HEK293 (cell line): Measurements from ENCODE around the gene NRROS.

Experiments used
- CTCF ChIA-PET: fragments of 350-600 bp; formaldehyde crosslinking; extraction: SDS; loops from one replicate; lab custom pipeline; 2021; ENCODE audit warnings: antibody characterized with exemption; lab: Yijun Ruan, JAX
- POLR2A ChIA-PET: fragments of 300-600 bp; formaldehyde crosslinking; extraction: SDS; loops from one replicate; lab custom pipeline; 2020; ENCODE audit warnings: antibody characterized with exemption, inconsistent platforms; lab: Yijun Ruan, JAX
- H3K27ac ChIP-seq: fragments of 200-500 bp; sonication (Bioruptor generic); 2 replicates; pipeline ENCODE4 v1.5.1; 2014; ENCODE audit warnings: low read depth, low read length, control low read depth, inconsistent platforms; ENCODE audit errors: extremely low read depth
- H3K36me3 ChIP-seq, 2 experiments: fragments of 200-500 bp in 1 of 2; sonication (Bioruptor generic) in 1 of 2; 1 replicate in 1 of 2; 2 replicates in 1 of 2; pipeline ENCODE4 v1.5.1; 2014 to 2017; ENCODE audit warnings: inconsistent platforms in 2 of 2, low read length in 2 of 2; ENCODE audit not compliant: control insufficient read depth in 2 of 2, insufficient read depth in 1 of 2
- H3K4me1 ChIP-seq: fragments of 200-500 bp; sonication (Bioruptor generic); 2 replicates; pipeline ENCODE4 v1.5.1; 2014; ENCODE audit warnings: mild to moderate bottlenecking, low read length, inconsistent platforms; ENCODE audit not compliant: control insufficient read depth, insufficient read depth
- H3K4me3 ChIP-seq: 2 replicates; pipeline ENCODE4 v1.5.1; 2011; ENCODE audit warnings: low read depth, mild to moderate bottlenecking, control low read depth, low read length, moderate library complexity
- H3K9me3 ChIP-seq: fragments of 200-500 bp; sonication (Bioruptor generic); 2 replicates; pipeline ENCODE4 v1.5.1; 2014; ENCODE audit warnings: low read depth, low read length, inconsistent platforms; ENCODE audit not compliant: control insufficient read depth, insufficient read depth
- FEZF1 ChIP-seq: fragments of 450-650 bp; formaldehyde crosslinking; IDR thresholded peaks from 2 replicates; pipeline ENCODE4 v1.5.1; 2016; ENCODE audit warnings: missing biosample characterization, missing genetic modification characterization
- HOXA7 ChIP-seq: sonication (generic); formaldehyde crosslinking; IDR thresholded peaks from 2 replicates; pipeline ENCODE4 v1.8.1; 2022; ENCODE audit warnings: missing genetic modification reagents, borderline replicate concordance
- MEIS1 ChIP-seq: sonication (generic); formaldehyde crosslinking; IDR thresholded peaks from 2 replicates; pipeline ENCODE4 v1.8.1; 2022; ENCODE audit warnings: missing genetic modification reagents, mild to moderate bottlenecking, borderline replicate concordance
- PRDM1 ChIP-seq: fragments of 450-650 bp; formaldehyde crosslinking; IDR thresholded peaks from 2 replicates; pipeline ENCODE4; 2016; ENCODE audit warnings: missing biosample characterization, missing genetic modification characterization
- WT1 ChIP-seq: fragments of 450-650 bp; formaldehyde crosslinking; IDR thresholded peaks from 2 replicates; pipeline ENCODE4 v1.5.1; 2016; ENCODE audit warnings: missing biosample characterization, missing genetic modification characterization
- YY2 ChIP-seq: fragments of 450-650 bp; formaldehyde crosslinking; IDR thresholded peaks from 2 replicates; pipeline ENCODE4 v1.5.1; 2016; ENCODE audit warnings: missing biosample characterization, missing genetic modification characterization
- ZBTB21 ChIP-seq: fragments of 450-650 bp; formaldehyde crosslinking; IDR thresholded peaks from 2 replicates; pipeline ENCODE4 v1.5.1; 2017; ENCODE audit warnings: missing biosample characterization, missing genetic modification characterization
- ZFP41 ChIP-seq: fragments of 450-650 bp; formaldehyde crosslinking; IDR thresholded peaks from 2 replicates; pipeline ENCODE4 v1.5.1; 2016; ENCODE audit warnings: missing biosample characterization, missing genetic modification characterization, borderline replicate concordance
- ZNF133 ChIP-seq: fragments of 450-650 bp; formaldehyde crosslinking; IDR thresholded peaks from 2 replicates; pipeline ENCODE4 v1.5.1; 2016; ENCODE audit warnings: missing biosample characterization, missing genetic modification characterization
- ZNF138 ChIP-seq: fragments of 450-650 bp; formaldehyde crosslinking; IDR thresholded peaks from 2 replicates; pipeline ENCODE4 v1.5.1; 2016; ENCODE audit warnings: missing biosample characterization, missing genetic modification characterization, borderline replicate concordance
- ZNF175 ChIP-seq: fragments of 450-650 bp; formaldehyde crosslinking; IDR thresholded peaks from 2 replicates; pipeline ENCODE4 v1.5.1; 2016; ENCODE audit warnings: missing biosample characterization, missing genetic modification characterization
- ZNF223 ChIP-seq: fragments of 450-650 bp; formaldehyde crosslinking; IDR thresholded peaks from 2 replicates; pipeline ENCODE4 v1.5.1; 2016; ENCODE audit warnings: missing biosample characterization, missing genetic modification characterization
- ZNF266 ChIP-seq: fragments of 450-650 bp; formaldehyde crosslinking; IDR thresholded peaks from 2 replicates; pipeline ENCODE4 v1.5.1; 2016; ENCODE audit warnings: missing biosample characterization, missing genetic modification characterization, low read depth
- ZNF366 ChIP-seq: fragments of 450-650 bp; formaldehyde crosslinking; conservative IDR thresholded peaks from 2 replicates; pipeline ENCODE4 v1.5.1; 2016; ENCODE audit warnings: missing biosample characterization, missing genetic modification characterization
- ZNF37A ChIP-seq: fragments of 450-650 bp; IDR thresholded peaks from 2 replicates; pipeline ENCODE4 v1.5.1; 2018; ENCODE audit warnings: missing biosample characterization, missing genetic modification characterization
- ZNF423 ChIP-seq: fragments of 450-650 bp; formaldehyde crosslinking; IDR thresholded peaks from 2 replicates; pipeline ENCODE4 v1.5.1; 2016; ENCODE audit warnings: missing biosample characterization, missing genetic modification characterization
- ZNF555 ChIP-seq: fragments of 450-650 bp; formaldehyde crosslinking; conservative IDR thresholded peaks from 2 replicates; pipeline ENCODE4 v1.5.1; 2017; ENCODE audit warnings: missing biosample characterization, mild to moderate bottlenecking, missing genetic modification characterization, inconsistent platforms
- ZNF670 ChIP-seq: fragments of 450-650 bp; formaldehyde crosslinking; IDR thresholded peaks from 2 replicates; pipeline ENCODE4 v1.5.1; 2016; ENCODE audit warnings: missing biosample characterization, missing genetic modification characterization, low read depth
- ZNF768 ChIP-seq: fragments of 450-650 bp; formaldehyde crosslinking; IDR thresholded peaks from 2 replicates; pipeline ENCODE4 v1.5.1; 2018; ENCODE audit warnings: missing biosample characterization, mild to moderate bottlenecking, missing genetic modification characterization
- ZNF776 ChIP-seq: fragments of 450-650 bp; formaldehyde crosslinking; IDR thresholded peaks from 2 replicates; pipeline ENCODE4 v1.5.0; 2017; ENCODE audit warnings: missing biosample characterization, missing genetic modification characterization, borderline replicate concordance
- ZNF791 ChIP-seq: fragments of 450-650 bp; formaldehyde crosslinking; IDR thresholded peaks from 2 replicates; pipeline ENCODE4 v1.5.1; 2016; ENCODE audit warnings: missing biosample characterization, missing genetic modification characterization
- ZNF837 ChIP-seq: fragments of 450-650 bp; formaldehyde crosslinking; IDR thresholded peaks from 2 replicates; pipeline ENCODE4 v1.5.1; 2016; ENCODE audit warnings: missing biosample characterization, missing genetic modification characterization
- TF ChIP-seq, protein P1 (sequence below): fragments of 450-650 bp; formaldehyde crosslinking; optimal IDR thresholded peaks from 2 replicates; pipeline ENCODE3; 2016; ENCODE audit warnings: missing biosample characterization, mild to moderate bottlenecking, missing genetic modification characterization
- TF ChIP-seq, protein P2 (sequence below): fragments of 450-650 bp; IDR thresholded peaks from 2 replicates; pipeline ENCODE4 v1.5.1; 2018; ENCODE audit warnings: missing biosample characterization, mild to moderate bottlenecking, missing genetic modification characterization
- TF ChIP-seq, protein P3 (sequence below): fragments of 450-650 bp; formaldehyde crosslinking; IDR thresholded peaks from 2 replicates; pipeline ENCODE4 v1.5.1; 2016; ENCODE audit warnings: missing biosample characterization, missing genetic modification characterization, borderline replicate concordance
- TF ChIP-seq, protein P4 (sequence below): fragments of 450-650 bp; formaldehyde crosslinking; IDR thresholded peaks from 2 replicates; pipeline ENCODE4 v1.5.1; 2016; ENCODE audit warnings: missing biosample characterization, missing genetic modification characterization
- TF ChIP-seq, protein P5 (sequence below): fragments of 450-650 bp; formaldehyde crosslinking; IDR thresholded peaks from 2 replicates; pipeline ENCODE4 v1.5.1; 2017; ENCODE audit warnings: missing biosample characterization, missing genetic modification characterization

The NRROS gene

DNA sequence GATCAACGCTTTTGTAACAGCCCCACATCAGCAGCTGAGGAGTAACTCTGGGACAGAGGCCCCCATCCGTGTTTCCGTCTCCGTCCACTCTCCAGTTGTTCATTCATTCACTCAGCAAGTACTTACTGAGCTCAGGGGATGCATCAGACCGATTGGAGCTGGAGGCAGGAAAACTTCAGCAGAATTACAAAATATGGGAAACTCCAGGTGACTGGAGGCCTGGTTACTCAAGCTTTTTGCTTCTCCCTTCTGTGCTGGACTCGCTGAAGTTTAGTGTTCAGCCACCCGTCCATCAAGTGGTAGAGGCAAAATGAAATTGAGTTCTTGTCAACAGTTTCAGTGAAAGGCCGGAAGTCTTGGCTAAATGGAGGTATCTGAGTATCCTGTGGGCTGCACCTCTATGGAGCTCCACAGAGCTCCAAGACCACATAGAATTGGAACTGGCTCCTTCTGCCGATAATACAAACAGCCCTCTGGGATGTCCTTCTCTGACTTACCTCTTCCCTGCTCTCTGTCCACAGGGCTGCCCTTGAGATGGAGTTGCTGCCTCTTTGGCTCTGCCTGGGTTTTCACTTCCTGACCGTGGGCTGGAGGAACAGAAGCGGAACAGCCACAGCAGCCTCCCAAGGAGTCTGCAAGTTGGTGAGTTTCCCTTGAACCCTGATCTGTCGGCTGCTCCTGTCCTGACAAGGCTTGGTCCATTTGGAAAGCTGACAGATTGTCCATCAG lies 14.7 kb downstream of the NRROS start:
- POLR2A ChIA-PET = no interaction called here
- Histone ChIP-seq H3K4me1 (no peaks in the 10 kb centered on the region), H3K4me3 (no peak overlapping the region), H3K36me3 (no peaks in the 10 kb centered on the region), H3K9me3 (no peaks in the 10 kb centered on the region), H3K27ac (no peak overlapping the region)
- CTCF ChIA-PET = interaction anchor here (0.6 to 0.7 kb wide), 3 partner anchors 31 to 1016 kb away, joined by 3 to 4 read pairs (median 3); no protein-coding TSS in a partner anchor
- TF ChIP-seq ZNF175 (tag by site-specific recombination) = no peak
- TF ChIP-seq ZFP41 (tag by site-specific recombination) = no peak
- TF ChIP-seq ZNF423 (tag by site-specific recombination) = no peak
- TF ChIP-seq PRDM1 = no peak
- TF ChIP-seq ZNF837 (tag by site-specific recombination) = no peak
- no peak for TF ChIP-seq ZNF223 (tag by site-specific recombination)
- no peak for TF ChIP-seq ZNF37A (tag by site-specific recombination)
- TF ChIP-seq WT1 (tag by site-specific recombination) = no peak
- TF ChIP-seq YY2 = no peak
- TF ChIP-seq, protein P1, sequence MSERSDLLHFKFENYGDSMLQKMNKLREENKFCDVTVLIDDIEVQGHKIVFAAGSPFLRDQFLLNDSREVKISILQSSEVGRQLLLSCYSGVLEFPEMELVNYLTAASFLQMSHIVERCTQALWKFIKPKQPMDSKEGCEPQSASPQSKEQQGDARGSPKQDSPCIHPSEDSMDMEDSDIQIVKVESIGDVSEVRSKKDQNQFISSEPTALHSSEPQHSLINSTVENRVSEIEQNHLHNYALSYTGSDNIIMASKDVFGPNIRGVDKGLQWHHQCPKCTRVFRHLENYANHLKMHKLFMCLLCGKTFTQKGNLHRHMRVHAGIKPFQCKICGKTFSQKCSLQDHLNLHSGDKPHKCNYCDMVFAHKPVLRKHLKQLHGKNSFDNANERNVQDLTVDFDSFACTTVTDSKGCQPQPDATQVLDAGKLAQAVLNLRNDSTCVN (tag by site-specific recombination) = no peak
- TF ChIP-seq ZNF555 = no peak

DNA sequence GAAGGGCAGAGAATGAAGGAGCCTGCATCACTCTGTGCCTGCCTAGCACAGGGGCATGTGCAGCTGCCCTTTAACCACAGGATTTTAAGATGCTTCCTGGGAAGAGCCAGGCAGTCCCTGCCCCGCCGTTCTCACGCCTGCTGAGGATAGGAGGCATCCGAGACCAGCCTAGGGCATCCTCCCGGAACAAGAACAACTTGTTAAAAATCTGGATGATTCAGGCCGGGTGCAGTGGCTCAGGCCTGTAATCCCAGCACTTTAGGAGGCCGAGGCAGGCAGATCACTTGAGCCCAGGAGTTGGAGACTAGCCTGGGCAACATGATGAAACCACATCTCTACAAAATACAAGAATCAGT lies 15.2 kb downstream of the NRROS start:
- no peaks in the 10 kb centered on the region for H3K36me3 ChIP-seq

DNA sequence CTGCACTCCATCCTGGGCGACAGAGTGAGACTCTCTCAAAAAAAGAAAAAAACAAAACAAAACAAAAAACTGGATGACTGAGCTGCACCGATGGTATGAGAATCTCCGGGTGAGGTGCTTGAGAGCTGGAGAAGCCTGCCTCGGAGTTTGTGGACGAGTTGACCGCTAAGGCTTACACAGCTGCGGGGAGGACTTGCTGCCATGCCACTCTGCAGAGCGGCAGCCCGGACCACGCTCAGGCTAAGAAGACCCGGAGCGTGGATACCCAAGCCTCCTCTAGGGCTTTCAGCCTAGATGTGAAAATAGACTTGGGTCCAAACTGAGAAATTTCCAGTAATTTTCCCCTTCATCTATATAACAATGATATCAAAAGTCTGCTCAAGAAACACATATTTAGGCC lies 16.0 kb downstream of the NRROS start:
- ChIA-PET POLR2A (no interaction called here), CTCF (interaction anchor here (0.6 kb wide), 1 partner anchor 121 kb away, joined by 3 read pairs; no protein-coding TSS in a partner anchor)
- Histone ChIP-seq H3K4me1 (no peaks in the 10 kb centered on the region), H3K4me3 (no peak overlapping the region), H3K27ac (no peak overlapping the region), H3K36me3 (no peaks in the 10 kb centered on the region), H3K9me3 (no peaks in the 10 kb centered on the region)
- TF ChIP-seq HOXA7 (CRISPR knock-in tag) = no peak
- no peak for TF ChIP-seq ZFP41 (tag by site-specific recombination)
- no peak for TF ChIP-seq ZNF670 (tag by site-specific recombination)
- no peak for TF ChIP-seq ZNF133
- TF ChIP-seq ZNF366 (tag by site-specific recombination) = no peak
- TF ChIP-seq FEZF1 (tag by site-specific recombination) = no peak
- TF ChIP-seq MEIS1 (CRISPR knock-in tag) = no peak
- TF ChIP-seq, protein P2, sequence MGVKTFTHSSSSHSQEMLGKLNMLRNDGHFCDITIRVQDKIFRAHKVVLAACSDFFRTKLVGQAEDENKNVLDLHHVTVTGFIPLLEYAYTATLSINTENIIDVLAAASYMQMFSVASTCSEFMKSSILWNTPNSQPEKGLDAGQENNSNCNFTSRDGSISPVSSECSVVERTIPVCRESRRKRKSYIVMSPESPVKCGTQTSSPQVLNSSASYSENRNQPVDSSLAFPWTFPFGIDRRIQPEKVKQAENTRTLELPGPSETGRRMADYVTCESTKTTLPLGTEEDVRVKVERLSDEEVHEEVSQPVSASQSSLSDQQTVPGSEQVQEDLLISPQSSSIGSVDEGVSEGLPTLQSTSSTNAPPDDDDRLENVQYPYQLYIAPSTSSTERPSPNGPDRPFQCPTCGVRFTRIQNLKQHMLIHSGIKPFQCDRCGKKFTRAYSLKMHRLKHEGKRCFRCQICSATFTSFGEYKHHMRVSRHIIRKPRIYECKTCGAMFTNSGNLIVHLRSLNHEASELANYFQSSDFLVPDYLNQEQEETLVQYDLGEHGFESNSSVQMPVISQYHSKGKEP (tag by site-specific recombination) = no peak
- TF ChIP-seq ZNF266 (tag by site-specific recombination) = no peak
- TF ChIP-seq, protein P3, sequence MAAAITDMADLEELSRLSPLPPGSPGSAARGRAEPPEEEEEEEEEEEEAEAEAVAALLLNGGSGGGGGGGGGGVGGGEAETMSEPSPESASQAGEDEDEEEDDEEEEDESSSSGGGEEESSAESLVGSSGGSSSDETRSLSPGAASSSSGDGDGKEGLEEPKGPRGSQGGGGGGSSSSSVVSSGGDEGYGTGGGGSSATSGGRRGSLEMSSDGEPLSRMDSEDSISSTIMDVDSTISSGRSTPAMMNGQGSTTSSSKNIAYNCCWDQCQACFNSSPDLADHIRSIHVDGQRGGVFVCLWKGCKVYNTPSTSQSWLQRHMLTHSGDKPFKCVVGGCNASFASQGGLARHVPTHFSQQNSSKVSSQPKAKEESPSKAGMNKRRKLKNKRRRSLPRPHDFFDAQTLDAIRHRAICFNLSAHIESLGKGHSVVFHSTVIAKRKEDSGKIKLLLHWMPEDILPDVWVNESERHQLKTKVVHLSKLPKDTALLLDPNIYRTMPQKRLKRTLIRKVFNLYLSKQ (tag by site-specific recombination) = no peak

More for the DNA sequence above, 15.2 kb downstream of the NRROS start:
- Histone ChIP-seq H3K4me1 (no peaks in the 10 kb centered on the region), H3K27ac (no peak overlapping the region), H3K9me3 (no peaks in the 10 kb centered on the region), H3K4me3 (no peak overlapping the region)
- ChIA-PET POLR2A (no interaction called here), CTCF (interaction anchor here (0.6 kb wide), 2 partner anchors 30 to 120 kb away, joined by 3 to 4 read pairs; no protein-coding TSS in a partner anchor)
- TF ChIP-seq FEZF1 (tag by site-specific recombination) (no peak), ZNF768 (tag by site-specific recombination) (no peak), ZNF791 (tag by site-specific recombination) (no peak), WT1 (tag by site-specific recombination) (no peak), ZNF837 (tag by site-specific recombination) (no peak), ZNF776 (tag by site-specific recombination) (no peak), ZBTB21 (no peak), ZNF138 (tag by site-specific recombination) (no peak)
- TF ChIP-seq, protein P4, sequence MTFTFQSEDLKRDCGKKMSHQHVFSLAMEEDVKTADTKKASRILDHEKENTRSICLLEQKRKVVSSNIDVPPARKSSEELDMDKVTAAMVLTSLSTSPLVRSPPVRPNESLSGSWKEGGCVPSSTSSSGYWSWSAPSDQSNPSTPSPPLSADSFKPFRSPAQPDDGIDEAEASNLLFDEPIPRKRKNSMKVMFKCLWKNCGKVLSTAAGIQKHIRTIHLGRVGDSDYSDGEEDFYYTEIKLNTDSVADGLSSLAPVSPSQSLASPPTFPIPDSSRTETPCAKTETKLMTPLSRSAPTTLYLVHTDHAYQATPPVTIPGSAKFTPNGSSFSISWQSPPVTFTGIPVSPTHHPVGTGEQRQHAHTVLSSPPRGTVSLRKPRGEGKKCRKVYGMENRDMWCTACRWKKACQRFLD (tag by site-specific recombination) = no peak
- TF ChIP-seq, protein P5, sequence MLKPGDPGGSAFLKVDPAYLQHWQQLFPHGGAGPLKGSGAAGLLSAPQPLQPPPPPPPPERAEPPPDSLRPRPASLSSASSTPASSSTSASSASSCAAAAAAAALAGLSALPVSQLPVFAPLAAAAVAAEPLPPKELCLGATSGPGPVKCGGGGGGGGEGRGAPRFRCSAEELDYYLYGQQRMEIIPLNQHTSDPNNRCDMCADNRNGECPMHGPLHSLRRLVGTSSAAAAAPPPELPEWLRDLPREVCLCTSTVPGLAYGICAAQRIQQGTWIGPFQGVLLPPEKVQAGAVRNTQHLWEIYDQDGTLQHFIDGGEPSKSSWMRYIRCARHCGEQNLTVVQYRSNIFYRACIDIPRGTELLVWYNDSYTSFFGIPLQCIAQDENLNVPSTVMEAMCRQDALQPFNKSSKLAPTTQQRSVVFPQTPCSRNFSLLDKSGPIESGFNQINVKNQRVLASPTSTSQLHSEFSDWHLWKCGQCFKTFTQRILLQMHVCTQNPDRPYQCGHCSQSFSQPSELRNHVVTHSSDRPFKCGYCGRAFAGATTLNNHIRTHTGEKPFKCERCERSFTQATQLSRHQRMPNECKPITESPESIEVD (tag by site-specific recombination) = no peak
